ENCODE measurements around the gene PCNX2.

PCNX2 gene

DNA sequence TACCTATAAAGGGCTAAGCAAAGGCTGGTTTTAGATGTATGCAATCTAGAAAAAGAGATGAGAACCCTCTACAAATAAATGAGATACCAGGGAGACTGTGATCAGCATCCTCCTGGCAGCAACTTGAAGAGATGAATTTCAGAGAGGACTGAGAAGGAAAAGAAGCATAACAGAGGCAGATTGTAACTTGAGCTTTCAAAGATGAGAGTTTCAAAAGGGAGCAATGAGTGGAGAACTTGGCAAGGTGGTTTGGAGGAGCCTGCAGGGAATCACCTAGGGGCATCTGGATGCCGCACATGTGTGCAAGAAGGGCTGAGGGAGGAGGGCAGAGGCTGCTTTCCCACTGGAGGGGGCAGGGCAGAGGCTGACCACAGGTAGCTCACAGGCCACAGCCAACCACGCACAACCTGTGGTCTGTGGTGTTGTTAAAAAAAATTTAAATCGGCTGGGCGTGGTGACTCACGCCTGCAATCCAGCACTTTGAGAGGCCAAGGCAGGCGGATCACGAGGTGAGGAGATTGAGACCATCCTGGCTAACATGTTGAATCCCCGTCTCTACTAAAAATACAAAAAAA lies 50.2 kb downstream of the PCNX2 start:
- Histone ChIP-seq H3K18ac (ENCODE audit: low read length) (no peak overlapping the region), H2AK5ac (ENCODE audit: low read length) (no peak overlapping the region), H3K4me2 (ENCODE audit: low read length) (no peak overlapping the region), H3K27me3 (ENCODE audit: insufficient read depth, low read length, poor library complexity) (no peaks in the 10 kb centered on the region), H3K9ac (ENCODE audit: low read length) (no peak overlapping the region), H2BK120ac (ENCODE audit: low read depth, low read length) (no peak overlapping the region), H4K5ac (ENCODE audit: low read length) (no peak overlapping the region), H3K4ac (ENCODE audit: low read depth, low read length) (no peak overlapping the region), H3K4me3 (ENCODE audit: low read length) (no peak overlapping the region), H3K79me1 (ENCODE audit: low read length) (no peaks in the 10 kb centered on the region), H3K27ac (ENCODE audit: low read depth, low read length) (no peak overlapping the region), H3K79me2 (ENCODE audit: control insufficient read depth, insufficient read depth, low read length) (no peaks in the 10 kb centered on the region), H3K4me1 (ENCODE audit: control insufficient read depth, low read depth, low read length) (no peaks in the 10 kb centered on the region), H2BK15ac (replicated peaks; ENCODE audit: low read depth) (no peak overlapping the region), H3K56ac (ENCODE audit: low read length) (no peak overlapping the region), H2BK5ac (ENCODE audit: low read length) (no peak overlapping the region), H4K8ac (ENCODE audit: low read depth, low read length) (no peak overlapping the region), H3K23ac (ENCODE audit: low read length) (no peak overlapping the region), H3K36me3 (ENCODE audit: control insufficient read depth, insufficient read depth, low read length) (no peaks in the 10 kb centered on the region)
- no peak for DNase-seq
- WGBS (ENCODE audit: extremely low coverage, insufficient coverage, low lambda C conversion rate), result no CpG with 5 or more reads among the region's 8 CpGs

DNA sequence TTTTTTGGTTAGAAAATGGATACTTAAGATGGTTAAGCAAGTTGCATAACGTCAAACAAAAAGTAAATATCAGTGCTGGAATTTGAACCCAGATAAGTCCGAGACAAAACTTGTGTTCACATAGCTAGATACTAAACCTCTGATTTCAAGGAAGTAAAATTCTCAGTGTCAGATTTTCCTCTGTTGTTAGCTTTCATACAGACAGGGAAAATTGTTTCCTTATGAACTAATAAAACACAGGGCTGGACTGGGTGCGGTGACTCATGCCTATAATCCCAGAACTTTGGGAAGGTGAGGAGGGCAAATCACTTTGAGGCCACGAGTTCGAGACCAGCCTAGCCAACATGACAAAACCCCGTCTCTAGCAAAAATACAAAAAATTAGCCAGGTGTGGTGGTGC lies 51.3 kb downstream of the PCNX2 start:
- whole genome bisulfite sequencing (ENCODE audit: extremely low coverage, insufficient coverage, low lambda C conversion rate), result no CpG with 5 or more reads among the region's 6 CpGs
- Histone ChIP-seq H3K23ac (ENCODE audit: low read length) (no peak overlapping the region), H3K36me3 (ENCODE audit: control insufficient read depth, insufficient read depth, low read length) (no peaks in the 10 kb centered on the region), H3K79me2 (ENCODE audit: control insufficient read depth, insufficient read depth, low read length) (no peaks in the 10 kb centered on the region), H3K18ac (ENCODE audit: low read length) (no peak overlapping the region), H2BK120ac (ENCODE audit: low read depth, low read length) (no peak overlapping the region), H3K4me1 (ENCODE audit: control insufficient read depth, low read depth, low read length) (no peaks in the 10 kb centered on the region), H4K5ac (ENCODE audit: low read length) (no peak overlapping the region), H3K4me3 (ENCODE audit: low read length) (no peak overlapping the region), H2BK15ac (replicated peaks; ENCODE audit: low read depth) (no peak overlapping the region), H2AK5ac (ENCODE audit: low read length) (no peak overlapping the region), H3K27ac (ENCODE audit: low read depth, low read length) (no peak overlapping the region), H3K4me2 (ENCODE audit: low read length) (no peak overlapping the region), H4K8ac (ENCODE audit: low read depth, low read length) (no peak overlapping the region), H2BK5ac (ENCODE audit: low read length) (no peak overlapping the region), H3K79me1 (ENCODE audit: low read length) (no peaks in the 10 kb centered on the region), H3K4ac (ENCODE audit: low read depth, low read length) (no peak overlapping the region), H3K27me3 (ENCODE audit: insufficient read depth, low read length, poor library complexity) (no peaks in the 10 kb centered on the region), H3K9ac (ENCODE audit: low read length) (no peak overlapping the region), H3K56ac (ENCODE audit: low read length) (no peak overlapping the region)
- DNase-seq, result no peak

DNA sequence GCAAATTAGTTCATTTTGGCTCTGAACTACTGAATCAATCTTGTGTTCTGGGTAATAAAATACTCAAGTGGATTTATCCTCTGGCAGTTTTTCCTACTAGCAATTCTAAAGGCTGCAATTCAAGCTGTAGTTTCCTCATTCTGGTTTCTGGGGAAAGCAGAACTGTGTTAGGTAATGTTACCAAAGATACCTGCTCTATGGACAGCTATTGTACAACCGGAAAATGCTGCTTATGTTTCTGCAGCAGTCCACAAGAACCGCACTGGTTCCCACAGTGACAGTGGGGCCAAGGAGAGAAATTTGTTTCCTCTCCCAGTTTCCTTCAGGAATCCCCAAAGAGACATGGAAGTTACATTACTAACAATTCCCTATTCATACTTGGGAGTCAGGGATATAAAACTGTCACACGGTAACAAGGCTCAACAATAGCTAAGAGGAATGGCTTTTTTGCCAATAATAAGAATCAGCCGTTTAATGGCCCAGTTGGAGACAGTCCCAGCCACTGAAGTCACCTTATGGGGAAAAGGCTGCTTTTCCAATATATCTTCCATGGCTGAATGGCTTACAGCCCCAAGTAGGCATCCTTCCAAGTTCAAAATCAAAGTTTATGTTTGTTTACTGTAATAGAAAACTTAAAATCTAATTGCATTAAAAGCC lies 52.6 kb downstream of the PCNX2 start:
- H2BK5ac ChIP-seq (ENCODE audit: low read length), result no peak overlapping the region
- H3K4me1 ChIP-seq (ENCODE audit: control insufficient read depth, low read depth, low read length), result no peaks in the 10 kb centered on the region
- no peak for DNase-seq
- H3K79me1 ChIP-seq (ENCODE audit: low read length), result no peaks in the 10 kb centered on the region
- no peak overlapping the region for H3K56ac ChIP-seq (ENCODE audit: low read length)
- H2AK5ac ChIP-seq (ENCODE audit: low read length), result no peak overlapping the region
- no peaks in the 10 kb centered on the region for H3K27me3 ChIP-seq (ENCODE audit: insufficient read depth, low read length, poor library complexity)
- H3K4me3 ChIP-seq (ENCODE audit: low read length), result no peak overlapping the region
- no CpG with 5 or more reads among the region's 4 CpGs for WGBS (ENCODE audit: extremely low coverage, insufficient coverage, low lambda C conversion rate)
- H3K23ac ChIP-seq (ENCODE audit: low read length), result no peak overlapping the region
- H4K8ac ChIP-seq (ENCODE audit: low read depth, low read length), result no peak overlapping the region
- no peak overlapping the region for H2BK120ac ChIP-seq (ENCODE audit: low read depth, low read length)
- H3K18ac ChIP-seq (ENCODE audit: low read length), result no peak overlapping the region
- H4K5ac ChIP-seq (ENCODE audit: low read length), result no peak overlapping the region
- no peak overlapping the region for H3K4ac ChIP-seq (ENCODE audit: low read depth, low read length)
- H3K9ac ChIP-seq (ENCODE audit: low read length), result no peak overlapping the region
- H3K4me2 ChIP-seq (ENCODE audit: low read length), result no peak overlapping the region
- H2BK15ac ChIP-seq (replicated peaks; ENCODE audit: low read depth), result no peak overlapping the region
- H3K27ac ChIP-seq (ENCODE audit: low read depth, low read length), result no peak overlapping the region
- no peaks in the 10 kb centered on the region for H3K79me2 ChIP-seq (ENCODE audit: control insufficient read depth, insufficient read depth, low read length)
- no peaks in the 10 kb centered on the region for H3K36me3 ChIP-seq (ENCODE audit: control insufficient read depth, insufficient read depth, low read length)

DNA sequence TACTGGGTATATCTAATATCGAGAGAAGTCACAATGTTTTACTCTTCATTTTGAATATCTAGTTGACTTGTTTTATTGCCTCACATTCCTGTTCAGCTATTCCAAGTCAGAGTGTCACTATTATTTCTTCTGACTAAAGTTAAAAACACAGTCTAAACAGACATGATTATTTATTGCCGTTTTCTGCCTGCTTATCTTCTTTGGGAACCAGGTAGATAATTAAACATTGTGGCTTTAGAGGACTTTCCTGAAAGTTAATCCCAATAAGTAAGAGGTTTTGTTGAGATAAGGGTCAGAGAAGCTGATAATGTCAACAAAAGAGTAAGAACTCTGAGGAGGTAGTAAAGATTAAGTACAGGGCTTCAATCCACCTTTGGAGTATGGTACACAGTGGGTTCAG lies 53.8 kb downstream of the PCNX2 start:
- no peak overlapping the region for H3K56ac ChIP-seq (ENCODE audit: low read length)
- no CpG with 5 or more reads among the region's 2 CpGs for WGBS (ENCODE audit: extremely low coverage, insufficient coverage, low lambda C conversion rate)
- H3K36me3 ChIP-seq (ENCODE audit: control insufficient read depth, insufficient read depth, low read length), result no peaks in the 10 kb centered on the region
- no peak overlapping the region for H3K4me2 ChIP-seq (ENCODE audit: low read length)
- no peak overlapping the region for H2BK120ac ChIP-seq (ENCODE audit: low read depth, low read length)
- peak; percentile 48 for DNase-seq
- no peak overlapping the region for H3K4ac ChIP-seq (ENCODE audit: low read depth, low read length)
- no peak overlapping the region for H3K9ac ChIP-seq (ENCODE audit: low read length)
- H4K5ac ChIP-seq (ENCODE audit: low read length), result no peak overlapping the region
- no peak overlapping the region for H3K27ac ChIP-seq (ENCODE audit: low read depth, low read length)
- H3K23ac ChIP-seq (ENCODE audit: low read length), result no peak overlapping the region
- H3K79me1 ChIP-seq (ENCODE audit: low read length), result no peaks in the 10 kb centered on the region
- no peaks in the 10 kb centered on the region for H3K27me3 ChIP-seq (ENCODE audit: insufficient read depth, low read length, poor library complexity)
- H2AK5ac ChIP-seq (ENCODE audit: low read length), result no peak overlapping the region
- H3K4me3 ChIP-seq (ENCODE audit: low read length), result no peak overlapping the region
- H3K4me1 ChIP-seq (ENCODE audit: control insufficient read depth, low read depth, low read length), result no peaks in the 10 kb centered on the region
- H3K79me2 ChIP-seq (ENCODE audit: control insufficient read depth, insufficient read depth, low read length), result no peaks in the 10 kb centered on the region
- H3K18ac ChIP-seq (ENCODE audit: low read length), result no peak overlapping the region
- H4K8ac ChIP-seq (ENCODE audit: low read depth, low read length), result no peak overlapping the region
- no peak overlapping the region for H2BK15ac ChIP-seq (replicated peaks; ENCODE audit: low read depth)
- H2BK5ac ChIP-seq (ENCODE audit: low read length), result no peak overlapping the region

DNA sequence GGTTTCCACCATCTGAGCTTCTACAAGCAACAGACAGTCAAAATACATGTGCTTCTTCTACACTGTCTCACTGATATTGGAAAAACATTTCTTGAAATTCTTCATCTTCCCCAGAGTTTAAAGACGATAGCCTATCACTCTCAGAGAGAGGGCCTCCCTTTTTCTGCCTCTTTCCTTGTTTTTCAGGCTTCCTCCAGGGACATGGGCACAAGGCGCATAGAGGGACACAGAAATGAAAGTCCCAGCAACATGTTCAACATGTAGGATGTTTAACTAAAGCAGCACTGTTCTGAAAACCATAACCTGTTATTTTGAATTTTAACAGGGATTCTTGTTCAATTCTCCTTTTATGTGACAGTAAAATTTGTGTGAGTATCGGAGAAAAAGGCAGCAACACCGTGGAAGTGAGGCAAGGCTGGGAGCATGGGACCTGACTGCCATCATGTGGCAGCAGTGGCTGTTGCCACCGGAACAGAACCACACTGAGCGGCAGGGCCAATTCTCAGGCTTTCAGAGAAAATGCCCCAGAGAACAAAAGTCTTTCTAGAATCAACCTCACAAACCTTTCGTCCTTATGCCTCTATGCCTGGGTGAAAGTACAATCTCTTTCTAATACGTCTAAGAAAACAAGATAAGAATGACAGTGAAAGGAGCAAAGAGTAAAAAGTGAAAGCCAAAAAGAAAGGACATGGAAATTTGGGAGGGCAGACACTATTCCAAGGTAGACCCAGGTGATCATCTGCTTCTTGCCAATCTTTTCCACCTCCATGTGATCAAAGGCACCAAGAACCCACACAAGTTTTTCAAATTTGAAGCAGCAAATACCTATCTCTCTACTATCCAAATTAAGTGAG lies 54.5 kb downstream of the PCNX2 start:
- peak; percentile 65 for DNase-seq
- no peak overlapping the region for H3K27ac ChIP-seq (ENCODE audit: low read depth, low read length)
- no CpG with 5 or more reads among the region's 8 CpGs for WGBS (ENCODE audit: extremely low coverage, insufficient coverage, low lambda C conversion rate)

More for the DNA sequence above, 54.5 kb downstream of the PCNX2 start:
- no peak overlapping the region for H3K9ac ChIP-seq (ENCODE audit: low read length)
- H3K36me3 ChIP-seq (ENCODE audit: control insufficient read depth, insufficient read depth, low read length), result no peaks in the 10 kb centered on the region
- no peak overlapping the region for H3K4me3 ChIP-seq (ENCODE audit: low read length)
- peak overlapping the region; percentile 28 for H3K18ac ChIP-seq (ENCODE audit: low read length)
- no peaks in the 10 kb centered on the region for H3K79me2 ChIP-seq (ENCODE audit: control insufficient read depth, insufficient read depth, low read length)
- H3K4ac ChIP-seq (ENCODE audit: low read depth, low read length), result no peak overlapping the region
- H2BK120ac ChIP-seq (ENCODE audit: low read depth, low read length), result no peak overlapping the region
- no peaks in the 10 kb centered on the region for H3K4me1 ChIP-seq (ENCODE audit: control insufficient read depth, low read depth, low read length)
- no peak overlapping the region for H2BK15ac ChIP-seq (replicated peaks; ENCODE audit: low read depth)
- no peak overlapping the region for H2BK5ac ChIP-seq (ENCODE audit: low read length)
- H3K56ac ChIP-seq (ENCODE audit: low read length), result no peak overlapping the region
- H4K5ac ChIP-seq (ENCODE audit: low read length), result no peak overlapping the region
- H4K8ac ChIP-seq (ENCODE audit: low read depth, low read length), result no peak overlapping the region
- no peak overlapping the region for H2AK5ac ChIP-seq (ENCODE audit: low read length)
- no peak overlapping the region for H3K4me2 ChIP-seq (ENCODE audit: low read length)
- H3K23ac ChIP-seq (ENCODE audit: low read length), result no peak overlapping the region
- H3K27me3 ChIP-seq (ENCODE audit: insufficient read depth, low read length, poor library complexity), result no peaks in the 10 kb centered on the region
- no peaks in the 10 kb centered on the region for H3K79me1 ChIP-seq (ENCODE audit: low read length)
